GM12878 (cell line): Measurements from ENCODE around the gene AAGAB. TPM values are rescaled to one million over a fixed set of nuclear protein-coding genes. Genes with fewer than 3 reads are reported as not detected.
A peak's percentile ranks its signal among the peaks of the same experiment; 100 is the strongest.

ENCODE experiments used
- ASH2L ChIP-seq: fragments of 300-600, 200-600 bp; sonication (generic); IDR thresholded peaks from 2 replicates; pipeline ENCODE4 v1.6.1; 2017; ENCODE audit warnings: low read depth, mild to moderate bottlenecking, borderline replicate concordance
- BCL11A ChIP-seq: IDR thresholded peaks from 2 replicates; pipeline ENCODE4 v1.6.1; 2011; ENCODE audit warnings: low read depth, low read length
- BCLAF1 ChIP-seq: fragments of 450-650 bp; IDR thresholded peaks from 2 replicates; pipeline ENCODE4 v1.6.1; 2017; ENCODE audit warnings: antibody characterized with exemption, mild to moderate bottlenecking, moderate library complexity
- BHLHE40 ChIP-seq, 2 experiments: fragments of 450-650 bp in 1 of 2; IDR thresholded peaks; 2 replicates each; pipeline ENCODE4 v1.6.1; 2011 to 2017; ENCODE audit warnings: low read depth in 2 of 2, borderline replicate concordance in 1 of 2, improper control_type of control experiment in 1 of 2, low read length in 1 of 2, mild to moderate bottlenecking in 1 of 2
- CBFB ChIP-seq: IDR thresholded peaks from 2 replicates; pipeline ENCODE4 v1.6.1; 2016; ENCODE audit warnings: antibody characterized with exemption, low read depth
- CBX5 ChIP-seq: sonication (generic); IDR thresholded peaks from 2 replicates; pipeline ENCODE4 v1.6.1; 2016; ENCODE audit warnings: low read depth, moderate library complexity, mild to moderate bottlenecking, inconsistent platforms
- CHD4 ChIP-seq: fragments of 200-600 bp; sonication (generic); IDR thresholded peaks from 2 replicates; pipeline ENCODE4 v1.6.1; 2016; ENCODE audit warnings: mild to moderate bottlenecking
- CREM ChIP-seq: IDR thresholded peaks from 2 replicates; pipeline ENCODE4 v1.6.1; 2014; ENCODE audit warnings: antibody characterized with exemption, low read depth
- GATAD2B ChIP-seq: fragments of 450-650 bp; conservative IDR thresholded peaks from 2 replicates; pipeline ENCODE4 v1.6.1; 2017; ENCODE audit warnings: low read depth, mild to moderate bottlenecking, moderate library complexity
- IRF4 ChIP-seq: IDR thresholded peaks from 2 replicates; pipeline ENCODE4 v1.6.1; 2011; ENCODE audit warnings: low read depth, low read length
- MTA2 ChIP-seq: fragments of 450-650 bp; IDR thresholded peaks from 2 replicates; pipeline ENCODE4 v1.6.1; 2016; ENCODE audit warnings: low read depth, mild to moderate bottlenecking, moderate library complexity
- NFIC ChIP-seq: IDR thresholded peaks from 2 replicates; pipeline ENCODE4 v1.6.1; 2012; ENCODE audit warnings: low read depth, mild to moderate bottlenecking, inconsistent platforms, low read length, moderate library complexity
- RAD21 ChIP-seq: IDR thresholded peaks from 2 replicates; pipeline ENCODE4 v1.6.1; 2011; ENCODE audit warnings: mild to moderate bottlenecking, low read depth, low read length, moderate library complexity; ENCODE audit not compliant: insufficient read depth
- RAD51 ChIP-seq: fragments of 450-650 bp; IDR thresholded peaks from 2 replicates; pipeline ENCODE4 v1.6.1; 2016; ENCODE audit warnings: moderate library complexity, mild to moderate bottlenecking, inconsistent platforms
- SMC3 ChIP-seq: IDR thresholded peaks from 2 replicates; pipeline ENCODE4 v1.6.1; 2011; ENCODE audit warnings: low read length, improper control_type of control experiment, borderline replicate concordance
- TARDBP ChIP-seq: IDR thresholded peaks from 2 replicates; pipeline ENCODE4 v1.6.1; 2016; ENCODE audit warnings: borderline replicate concordance
- TCF12 ChIP-seq: IDR thresholded peaks from 2 replicates; pipeline ENCODE4 v1.6.1; 2011; ENCODE audit warnings: low read depth, mild to moderate bottlenecking, low read length
- TCF3 ChIP-seq: IDR thresholded peaks from 2 replicates; pipeline ENCODE4 v1.6.1; 2012; ENCODE audit warnings: low read depth, mild to moderate bottlenecking, low read length, borderline replicate concordance; ENCODE audit not compliant: insufficient read depth
- ZNF592 ChIP-seq: fragments of 450-650 bp; IDR thresholded peaks from 2 replicates; pipeline ENCODE4 v1.6.1; 2017; ENCODE audit warnings: mild to moderate bottlenecking, moderate library complexity
- polyA plus RNA-seq, 11 experiments: library from polyadenylated mRNA; depleted of rRNA in 4 of 11; unstranded in 6 of 11; stranded (reverse) in 5 of 11; fragments of >200 nt; fragmentation: Nextera tagmentation in 4 of 11; fragmentation: Illumina TruSeq in 1 of 11; extraction: Ambion mirVana in 4 of 11; extraction: Trizol in 1 of 11; gene quantifications; 1 replicate in 1 of 11; 2 replicates in 10 of 11; pipeline versions ENCODE4 v1.2.1 to v1.2.3, GENCODE V29; 2011 to 2016; ENCODE audit warnings: inconsistent platforms in 2 of 11, missing spikeins in 2 of 11, low read depth in 1 of 11
- total RNA-seq, 4 experiments: library from RNA; depleted of rRNA in 3 of 4; stranded (reverse); fragments of >200 nt in 3 of 4; fragmentation: Illumina TruSeq in 1 of 4; extraction: Trizol in 1 of 4; gene quantifications; 2 replicates each; pipeline versions ENCODE4 v1.2.1 to v1.2.3, GENCODE V29; 2013 to 2021
- TF ChIP-seq, protein P1 (sequence below): IDR thresholded peaks from 2 replicates; pipeline ENCODE4 v1.6.1; 2012; ENCODE audit warnings: low read length, inconsistent platforms
- TF ChIP-seq, protein P2 (sequence below): IDR thresholded peaks from 2 replicates; pipeline ENCODE4 v1.6.1; 2012; ENCODE audit warnings: low read depth, low read length, improper control_type of control experiment

Gene AAGAB
- total and polyA plus RNA-seq, 10 of the 15 experiments (the other 5 are each of a cell fraction or from before 2014, with no cell fraction given) = 11.4 to 62.3 (median 38.0) TPM

GRCh38 chr15:67254238-67255175 is at the start of gene AAGAB, which contains the start of gene IQCH (continued):
- peak; percentile 96 for TF ChIP-seq BCLAF1
- TF ChIP-seq BHLHE40 (IDR thresholded peaks at IDR 0.05; ENCODE audit: borderline replicate concordance in 1 of 2, low read depth in 2 of 2, low read length in 1 of 2) = peak; percentile 99
- no peak for TF ChIP-seq NFIC
- TF ChIP-seq SMC3 = no peak
- peak; percentile 59 for TF ChIP-seq CBFB
- TF ChIP-seq, protein P1, sequence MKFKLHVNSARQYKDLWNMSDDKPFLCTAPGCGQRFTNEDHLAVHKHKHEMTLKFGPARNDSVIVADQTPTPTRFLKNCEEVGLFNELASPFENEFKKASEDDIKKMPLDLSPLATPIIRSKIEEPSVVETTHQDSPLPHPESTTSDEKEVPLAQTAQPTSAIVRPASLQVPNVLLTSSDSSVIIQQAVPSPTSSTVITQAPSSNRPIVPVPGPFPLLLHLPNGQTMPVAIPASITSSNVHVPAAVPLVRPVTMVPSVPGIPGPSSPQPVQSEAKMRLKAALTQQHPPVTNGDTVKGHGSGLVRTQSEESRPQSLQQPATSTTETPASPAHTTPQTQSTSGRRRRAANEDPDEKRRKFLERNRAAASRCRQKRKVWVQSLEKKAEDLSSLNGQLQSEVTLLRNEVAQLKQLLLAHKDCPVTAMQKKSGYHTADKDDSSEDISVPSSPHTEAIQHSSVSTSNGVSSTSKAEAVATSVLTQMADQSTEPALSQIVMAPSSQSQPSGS = no peak
- TF ChIP-seq IRF4 = 0 out of 2 replicates have a peak, but pooled peaks have one; percentile 18
- TF ChIP-seq, protein P2, sequence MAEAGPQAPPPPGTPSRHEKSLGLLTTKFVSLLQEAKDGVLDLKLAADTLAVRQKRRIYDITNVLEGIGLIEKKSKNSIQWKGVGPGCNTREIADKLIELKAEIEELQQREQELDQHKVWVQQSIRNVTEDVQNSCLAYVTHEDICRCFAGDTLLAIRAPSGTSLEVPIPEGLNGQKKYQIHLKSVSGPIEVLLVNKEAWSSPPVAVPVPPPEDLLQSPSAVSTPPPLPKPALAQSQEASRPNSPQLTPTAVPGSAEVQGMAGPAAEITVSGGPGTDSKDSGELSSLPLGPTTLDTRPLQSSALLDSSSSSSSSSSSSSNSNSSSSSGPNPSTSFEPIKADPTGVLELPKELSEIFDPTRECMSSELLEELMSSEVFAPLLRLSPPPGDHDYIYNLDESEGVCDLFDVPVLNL = peak; percentile 17; the same call in 1 of the 2 replicates
- no peak for TF ChIP-seq ZNF592
- TF ChIP-seq MTA2 = no peak
- peak; percentile 79 for TF ChIP-seq GATAD2B
- no peak for TF ChIP-seq TCF3
- no peak for TF ChIP-seq RAD21
- TF ChIP-seq CHD4 = no peak
- peak; percentile 52; the same call in 1 of the 2 replicates for TF ChIP-seq CREM
- no peak; the same call in none of the 2 replicates for TF ChIP-seq TCF12
- TF ChIP-seq ASH2L = no peak
- TF ChIP-seq BCL11A = no peak
- TF ChIP-seq CBX5 = peak; percentile 73; the same call in 1 of the 2 replicates
- no peak for TF ChIP-seq TARDBP
- no peak for TF ChIP-seq RAD51
